Right kidney (tissue), 1 donor: ENCODE measurements around the gene FOXB2.

ENCODE experiments used
- DNase-seq: peaks from one replicate; pipeline ENCODE4 v3.0.0-alpha.2; 2016

The FOXB2 gene

DNA sequence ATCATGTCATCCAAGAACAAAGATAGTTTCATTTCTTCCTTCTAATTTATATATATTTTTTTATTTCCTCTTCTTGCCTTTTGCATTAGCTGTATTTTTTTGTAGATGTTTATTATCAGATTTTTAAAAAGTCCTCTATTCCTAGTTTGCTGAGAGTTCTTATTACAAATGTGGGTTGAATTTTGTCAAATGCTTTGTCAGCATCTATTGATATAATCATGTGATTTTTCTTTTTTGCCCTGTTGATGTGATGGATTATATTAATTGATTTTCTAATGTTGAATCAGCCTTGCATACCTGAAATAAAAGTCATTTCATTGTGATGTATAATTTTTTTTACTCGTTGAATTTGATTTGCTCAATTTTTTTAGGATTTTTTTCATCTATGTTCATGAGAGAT lies 46.9 kb downstream of the FOXB2 start:
- no peak for DNase-seq
